HG03196 (cell line): ENCODE measurements around the gene MDFIC2.
"Not testable (repeated sequence)": the region's sequence is repeated elsewhere in the genome, so short reads cannot be mapped to it uniquely, and the experiment has no call there.

Source experiments
- ATAC-seq: cut with Tn5 transposase; IDR thresholded peaks from one replicate; pipeline ENCODE4 v1.9.1; 2021; ENCODE audit not compliant: unreplicated experiment

Gene MDFIC2

DNA sequence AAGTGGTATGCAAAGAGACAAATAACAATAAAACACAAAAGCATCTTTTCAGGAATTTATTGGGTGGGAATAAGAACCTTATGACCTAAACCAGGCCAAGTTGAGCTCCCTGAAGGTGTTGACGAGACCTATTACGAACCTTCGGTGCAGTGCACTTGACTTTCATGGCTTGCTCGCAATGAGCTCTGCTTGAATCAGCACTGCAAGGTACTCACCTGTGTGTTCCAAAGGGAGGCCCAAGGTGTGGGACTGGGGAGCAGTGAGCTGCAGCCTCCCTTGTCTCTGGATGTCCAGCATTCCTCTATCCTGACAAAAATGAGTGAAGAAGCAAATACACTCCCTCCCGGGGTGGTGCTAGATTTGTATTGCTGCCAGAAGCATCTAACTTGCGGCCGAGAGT, at the start of gene MDFIC2:
Gene MDFIC2 (minus strand): TSS at position 303 of the 400 bp plus-strand sequence. CDS start 665 bp downstream, outside the sequence.
- no peak for ATAC-seq

DNA sequence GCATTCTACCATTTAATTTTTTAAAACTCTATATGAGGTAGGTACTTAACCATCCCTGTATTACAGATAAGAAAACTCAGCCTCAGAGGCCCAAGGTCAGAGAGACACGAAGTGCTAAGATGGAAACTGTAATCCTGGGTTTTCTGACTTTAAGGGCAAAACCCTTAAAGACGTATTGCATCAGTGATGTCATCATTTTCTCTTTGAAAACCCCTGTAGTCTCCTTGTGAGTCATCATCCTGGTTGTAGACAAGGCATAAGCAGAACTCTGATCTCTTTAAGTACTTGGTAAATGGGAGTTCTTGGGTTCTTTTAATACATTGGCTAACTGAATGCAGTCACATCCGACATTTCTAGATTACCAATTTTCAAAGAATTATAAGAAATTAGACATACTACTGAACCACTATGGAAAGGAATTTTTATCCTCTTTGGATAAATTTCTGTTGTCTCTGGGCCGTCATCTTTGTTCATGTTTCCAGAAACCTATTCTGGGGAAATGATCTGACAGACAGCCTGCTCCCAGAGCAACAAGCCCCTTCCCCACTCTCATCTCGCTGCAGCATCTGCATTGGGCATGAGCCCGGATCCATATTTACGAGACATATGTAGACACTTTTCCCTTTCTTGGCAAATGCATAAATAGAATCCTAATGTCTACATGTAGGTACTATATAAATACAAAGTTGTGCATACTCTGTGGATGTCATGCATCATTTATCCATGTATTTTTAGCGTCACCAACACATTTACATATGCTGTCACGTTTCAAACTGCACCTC, 48.7 kb upstream of the MDFIC2 start:
- ATAC-seq, result peak; percentile 73

DNA sequence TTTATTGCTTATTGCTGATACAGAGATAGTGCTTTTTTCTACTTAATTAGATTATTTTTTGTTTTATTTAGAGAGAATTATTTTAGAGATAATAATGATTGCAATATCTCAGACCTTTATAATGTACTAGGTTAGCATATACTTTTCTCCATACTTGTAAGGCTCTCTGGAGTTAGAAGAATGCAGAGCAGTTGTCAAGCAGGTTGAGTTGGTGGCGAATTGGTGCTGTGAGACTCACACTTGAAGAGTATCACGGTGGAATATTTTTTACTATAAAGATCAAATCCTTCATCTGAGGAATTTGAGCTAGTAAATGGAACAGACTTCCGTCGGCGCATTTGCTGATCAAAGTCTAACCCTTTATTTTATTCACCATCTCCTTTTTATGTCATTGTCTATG, 47.3 kb upstream of the MDFIC2 start:
- ATAC-seq, result no peak

DNA sequence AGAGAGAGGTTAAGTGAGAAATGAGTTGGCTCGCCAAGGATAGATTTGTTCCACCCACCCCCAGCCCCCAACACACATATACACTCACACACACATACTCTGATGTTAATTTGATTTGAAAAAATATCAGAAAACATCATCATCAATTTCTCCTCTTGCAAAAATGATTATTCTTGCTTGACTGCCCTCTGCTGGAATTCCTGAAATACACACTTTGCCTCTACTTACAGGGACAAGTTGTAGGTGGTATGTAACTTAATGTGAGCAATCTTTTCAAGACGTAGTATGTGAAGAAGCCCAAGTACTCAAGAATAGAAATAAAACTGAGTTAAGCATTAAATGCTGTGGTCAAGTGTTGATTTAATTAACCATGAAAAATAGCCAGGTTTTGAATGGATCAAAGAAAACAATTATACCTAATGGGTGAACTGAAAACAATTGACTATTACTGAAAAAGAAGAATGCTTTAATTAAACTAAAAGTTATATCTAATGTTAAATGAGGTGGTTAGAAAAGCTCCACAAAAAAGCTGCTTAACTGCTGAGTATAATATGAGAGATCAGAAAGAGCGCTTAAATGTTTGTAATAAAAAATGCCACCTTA, 46.6 kb upstream of the MDFIC2 start:
- ATAC-seq, result no peak

DNA sequence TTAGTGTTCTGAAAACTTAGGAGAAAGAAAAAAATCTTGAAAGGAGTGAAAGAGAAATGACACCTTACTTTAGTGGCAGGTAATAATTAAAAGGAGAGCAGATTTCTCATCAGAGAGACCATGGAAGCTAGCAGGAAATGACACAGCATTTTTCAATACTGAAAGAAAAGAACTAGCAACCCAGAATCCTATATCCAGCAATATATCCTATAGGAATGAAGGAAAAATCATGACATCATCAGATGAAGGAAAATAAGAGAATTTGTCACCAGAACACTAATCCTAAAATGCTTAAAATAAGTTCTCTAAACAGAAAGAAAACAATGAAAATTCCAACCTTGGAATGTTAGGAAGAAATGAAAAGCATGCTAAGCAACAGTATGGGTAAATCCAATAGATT, 39.8 kb upstream of the MDFIC2 start:
- no peak for ATAC-seq

DNA sequence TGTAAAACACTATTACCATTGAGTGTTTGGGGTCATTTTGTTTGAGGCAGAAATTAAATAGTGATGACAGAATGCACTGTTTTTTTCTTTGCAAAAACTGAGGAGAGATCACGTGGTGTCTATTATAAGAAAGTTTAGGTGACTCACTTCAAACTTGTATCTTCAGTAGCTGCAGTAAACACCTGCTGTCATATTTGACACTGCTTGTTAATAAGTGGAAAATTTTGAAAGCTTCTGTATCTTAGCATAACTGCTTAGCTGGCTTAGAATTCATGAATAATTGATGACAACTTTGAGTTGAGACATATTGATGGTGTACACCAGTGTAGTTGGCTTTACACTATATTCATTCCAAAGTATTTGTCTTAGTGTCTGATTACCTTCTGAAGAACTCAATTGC, 29.7 kb upstream of the MDFIC2 start:
- no peak for ATAC-seq

DNA sequence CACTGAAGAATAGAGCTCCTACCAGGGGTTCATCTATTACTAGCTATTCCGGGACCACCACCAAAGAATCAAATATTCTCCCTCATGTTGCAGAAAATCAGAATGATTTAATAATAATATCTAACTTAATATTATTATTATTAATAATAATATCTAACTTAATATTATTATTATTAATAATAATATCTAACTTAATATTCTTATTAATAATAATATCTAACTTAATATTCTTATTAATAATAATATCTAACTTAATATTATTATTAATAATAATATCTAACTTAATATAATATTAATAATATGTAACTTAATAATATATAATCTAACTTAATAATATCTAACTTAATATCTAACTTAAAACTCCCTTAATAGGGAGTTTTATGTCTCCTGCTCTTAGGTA, 24.4 kb upstream of the MDFIC2 start:
- ATAC-seq, result not testable (repeated sequence)

DNA sequence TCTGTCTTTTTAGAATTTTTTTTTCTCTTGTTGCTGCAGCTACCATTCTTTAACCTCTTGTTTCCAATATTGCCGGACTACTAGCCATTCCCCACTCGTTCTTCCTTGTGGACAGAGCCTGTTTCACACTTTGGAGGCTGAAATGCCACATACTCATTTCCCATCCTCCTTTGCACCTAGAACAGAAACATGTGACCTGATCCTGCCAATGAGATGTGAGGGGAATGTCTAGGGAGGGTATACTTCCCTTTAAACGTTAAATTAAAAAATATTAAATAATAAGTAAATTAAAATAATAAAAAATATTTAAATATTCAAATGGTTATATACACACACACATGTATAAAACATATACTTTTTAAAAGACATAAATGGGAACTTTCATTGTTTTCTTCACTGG, 20.6 kb upstream of the MDFIC2 start:
- no peak for ATAC-seq

DNA sequence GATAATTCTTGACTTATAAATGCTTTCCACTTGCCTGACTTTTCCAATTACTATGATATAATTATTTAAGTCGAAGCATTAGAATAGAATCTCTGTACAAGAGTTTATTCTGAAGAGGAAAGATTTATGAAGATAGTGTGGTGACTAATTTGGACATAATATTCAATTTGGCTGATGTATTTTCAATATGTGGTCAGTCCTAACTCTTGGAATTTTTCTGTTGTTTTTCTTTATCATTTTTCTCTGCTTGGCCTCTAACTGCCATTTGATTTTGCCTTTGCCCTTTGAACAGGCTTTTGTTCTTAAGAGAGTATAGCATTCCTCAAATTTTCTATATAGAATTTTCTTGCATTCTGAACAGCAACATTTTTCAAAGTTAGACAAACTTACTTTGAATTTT, 2.6 kb upstream of the MDFIC2 start:
- ATAC-seq, result no peak

DNA sequence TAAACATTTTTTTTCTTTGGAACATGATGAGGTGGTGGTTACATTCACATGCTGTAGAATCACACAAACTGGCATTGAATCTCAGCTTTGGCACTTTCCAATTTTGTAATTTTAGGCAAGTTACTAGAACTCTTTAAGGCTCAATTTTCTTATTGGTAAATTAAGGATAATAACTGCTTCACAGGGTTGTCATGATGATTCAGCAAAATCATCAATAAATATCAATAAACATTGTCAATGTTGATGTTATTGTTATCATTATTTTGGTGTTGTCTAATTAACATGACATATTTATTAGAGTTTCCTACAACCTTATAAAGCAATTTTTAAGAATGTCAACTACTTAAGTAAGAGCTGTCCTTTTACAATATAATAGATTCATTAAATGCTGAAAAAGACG, 1.6 kb downstream of the MDFIC2 start:
- ATAC-seq, result no peak

DNA sequence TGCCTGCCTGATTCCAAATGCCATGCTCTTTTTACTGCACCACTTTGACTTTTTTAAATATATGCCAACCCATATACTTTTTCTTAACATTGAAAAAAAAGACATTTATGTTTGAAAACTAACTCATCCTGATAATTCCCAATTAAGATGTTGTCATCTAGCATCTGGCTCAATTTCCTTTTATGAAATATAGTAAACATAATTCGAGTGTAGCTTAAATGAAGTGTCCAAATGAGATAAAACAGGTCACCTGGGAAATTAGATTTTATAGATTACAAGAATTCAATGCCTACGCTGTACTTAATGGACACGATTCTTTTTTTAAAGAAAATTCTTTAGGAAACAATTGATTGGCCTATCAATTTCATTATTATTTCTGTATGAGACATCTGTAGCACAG, 2.8 kb downstream of the MDFIC2 start:
- no peak for ATAC-seq

DNA sequence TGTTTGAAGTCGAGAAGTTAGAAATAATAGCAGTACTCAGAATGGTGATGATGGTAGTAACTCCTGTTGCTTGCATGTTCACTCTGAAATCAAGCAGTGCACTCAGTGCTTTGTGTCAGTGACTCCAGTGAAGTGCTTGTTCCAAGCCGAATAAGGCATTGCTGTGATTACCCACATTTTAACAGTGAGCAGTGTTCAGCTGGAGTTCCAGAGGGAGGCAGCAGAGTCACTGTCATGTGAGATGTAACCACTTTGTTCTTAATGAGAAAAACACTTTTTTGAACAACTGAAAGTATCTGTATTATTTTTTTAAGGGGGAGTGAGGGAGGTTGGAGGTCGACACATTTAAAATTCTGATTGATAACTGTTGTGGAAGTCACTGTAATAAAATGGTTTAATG, 3.7 kb downstream of the MDFIC2 start:
- no peak for ATAC-seq

DNA sequence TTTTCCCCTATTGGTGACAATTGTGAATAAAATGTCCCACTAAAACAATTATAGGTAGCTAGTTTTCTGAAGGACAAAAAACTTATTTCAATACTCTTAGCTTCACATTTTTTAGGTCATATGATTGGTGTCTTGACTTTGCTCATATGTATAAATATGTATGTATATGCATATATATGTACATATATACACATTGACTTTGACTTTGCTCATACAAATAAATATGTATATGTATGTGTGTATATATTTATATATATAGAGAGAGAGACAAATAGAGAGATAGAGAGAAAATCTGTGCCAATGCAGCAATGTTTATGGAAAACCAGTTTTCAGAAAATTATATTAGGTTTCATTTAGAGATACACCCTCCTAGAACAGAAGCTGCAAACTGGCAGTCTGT, 5.7 kb downstream of the MDFIC2 start:
- no peak for ATAC-seq

DNA sequence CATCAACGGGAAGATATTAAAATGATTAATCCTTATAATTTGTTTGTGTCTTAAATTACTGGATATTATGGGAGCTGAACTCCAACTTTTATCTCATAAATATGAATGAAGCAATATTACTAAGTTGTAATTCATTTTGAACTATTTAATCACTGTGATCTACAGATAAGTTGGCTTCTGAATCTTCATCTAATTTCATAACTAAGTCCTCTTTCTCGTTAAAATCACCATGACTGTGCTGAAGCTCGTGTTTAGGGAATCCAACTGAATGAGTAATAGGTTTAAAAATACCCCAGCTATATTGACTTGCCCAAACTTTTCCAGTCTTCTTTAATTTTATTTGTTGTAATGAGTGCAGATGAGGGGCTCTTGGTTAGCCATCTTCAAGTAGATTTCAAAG, 14.1 kb downstream of the MDFIC2 start:
- ATAC-seq, result no peak

DNA sequence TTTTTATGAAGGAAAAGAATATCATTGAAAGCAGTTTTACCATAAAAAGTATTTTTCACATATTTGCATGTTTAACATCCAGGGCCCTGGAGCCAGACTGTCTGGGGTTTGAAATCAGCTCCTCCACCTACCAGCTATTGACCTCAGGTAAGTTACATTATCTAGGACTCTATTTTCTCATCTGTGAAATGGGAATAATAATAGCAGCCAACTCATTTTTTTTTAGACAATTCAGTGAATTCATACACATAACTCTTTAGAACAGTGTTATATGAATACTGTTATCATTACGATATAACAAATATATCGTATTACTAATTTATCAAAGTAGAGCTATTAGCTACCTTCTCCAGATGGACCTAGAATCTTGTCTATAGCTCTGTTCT, 21.3 kb downstream of the MDFIC2 start:
- ATAC-seq, result no peak

DNA sequence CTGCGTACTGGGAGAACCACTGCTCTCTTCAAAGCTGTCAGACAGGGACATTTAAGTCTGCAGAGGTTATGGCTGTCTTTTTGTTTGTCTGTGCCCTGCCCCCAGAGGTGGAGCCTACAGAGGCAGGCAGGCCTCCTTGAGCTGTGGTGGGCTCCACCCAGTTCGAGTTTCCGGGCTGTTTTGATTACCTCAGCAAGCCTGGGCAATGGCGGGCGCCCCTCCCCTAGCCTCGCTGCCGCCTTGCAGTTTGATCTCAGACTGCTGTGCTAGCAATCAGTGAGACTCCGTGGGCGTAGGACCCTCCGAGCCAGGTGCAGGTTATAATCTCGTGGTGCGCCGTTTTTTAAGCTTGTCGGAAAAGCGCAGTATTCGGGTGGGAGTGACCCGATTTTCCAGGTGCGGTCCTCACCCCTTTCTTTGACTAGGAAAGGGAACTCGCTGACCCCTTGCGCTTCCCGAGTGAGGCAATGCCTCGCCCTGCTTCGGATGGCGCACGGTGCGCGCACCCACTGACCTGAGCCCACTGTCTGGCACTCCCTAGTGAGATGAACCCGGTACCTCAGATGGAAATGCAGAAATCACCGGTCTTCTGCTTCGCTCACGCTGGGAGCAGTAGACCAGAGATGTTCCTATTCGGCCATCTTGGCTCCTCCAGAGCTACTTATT, 21.9 kb downstream of the MDFIC2 start:
- ATAC-seq, result not testable (repeated sequence)

DNA sequence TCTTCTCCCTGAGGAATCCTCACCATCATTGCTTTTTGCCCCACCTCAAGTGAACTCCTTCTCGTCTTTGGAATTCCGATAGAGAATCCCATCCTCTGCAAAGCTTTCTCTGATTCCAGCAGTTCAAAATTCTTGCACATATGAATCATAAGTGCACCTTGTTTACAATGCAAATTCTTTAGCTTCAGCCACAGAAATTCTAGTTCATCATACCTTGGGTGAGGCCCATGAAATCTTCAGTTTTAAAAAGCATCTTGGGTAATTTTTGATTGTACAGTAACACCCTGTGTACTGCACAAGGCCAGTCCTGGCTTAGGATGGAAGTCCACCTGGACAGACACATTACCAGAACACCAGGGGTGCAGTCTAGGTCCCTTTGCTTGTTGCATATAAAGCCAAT, 30.8 kb downstream of the MDFIC2 start:
- ATAC-seq, result no peak

DNA sequence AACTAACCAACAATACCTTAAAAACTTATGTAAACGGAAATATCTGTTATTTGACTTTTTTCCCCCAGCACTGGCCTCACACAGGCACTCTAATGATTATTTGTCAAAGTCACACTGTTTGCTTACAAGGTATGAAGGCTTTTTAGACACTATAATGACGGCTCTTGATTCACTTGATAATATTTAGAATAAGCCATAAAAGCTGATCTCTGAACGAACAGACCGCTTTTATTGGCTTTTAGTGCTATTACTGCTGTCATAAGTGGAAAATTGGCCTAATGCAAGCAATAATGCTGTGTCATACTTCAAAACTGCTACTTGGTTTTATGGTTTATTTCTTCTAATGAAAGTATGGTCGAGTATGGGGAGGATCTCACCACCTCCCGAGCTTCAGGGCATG, 35.1 kb downstream of the MDFIC2 start:
- no peak for ATAC-seq

DNA sequence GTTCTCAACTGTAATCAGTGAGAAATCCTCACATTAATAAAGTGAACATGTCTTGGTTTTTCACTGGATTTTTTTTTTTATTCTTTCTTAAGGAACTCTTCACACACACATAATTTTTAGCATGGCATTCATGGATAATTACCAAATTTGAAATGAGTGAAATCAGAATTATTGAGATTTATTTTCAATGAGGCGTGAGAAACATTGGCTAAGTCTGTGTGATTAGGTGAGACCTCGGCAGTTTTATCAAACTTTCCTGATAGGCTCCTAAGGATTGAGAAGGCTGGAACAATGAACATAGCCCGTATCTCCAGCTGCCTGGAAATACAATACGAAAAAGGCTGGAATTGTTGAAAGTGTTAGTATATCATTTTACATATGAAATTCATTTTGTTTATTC, 35.5 kb downstream of the MDFIC2 start:
- no peak for ATAC-seq

DNA sequence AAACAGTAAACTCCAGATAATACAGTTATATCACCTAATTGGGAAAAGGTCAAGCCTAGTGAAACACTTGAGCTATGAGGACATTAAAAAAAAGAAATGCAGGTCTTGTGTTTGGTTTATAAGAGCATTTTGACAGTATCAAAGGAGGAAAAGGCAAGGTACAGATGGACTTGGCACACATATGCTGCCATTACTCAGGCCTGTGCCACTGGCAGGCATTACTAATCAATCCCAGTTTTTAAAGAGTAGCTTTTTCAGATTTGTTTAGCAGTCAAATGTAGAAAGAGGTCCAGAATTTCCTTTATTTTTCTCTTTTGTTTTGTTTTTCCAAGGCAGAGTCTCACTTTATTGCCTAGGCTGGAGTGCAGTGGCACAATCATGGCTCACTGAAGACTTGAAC, 38.9 kb downstream of the MDFIC2 start:
- no peak for ATAC-seq

DNA sequence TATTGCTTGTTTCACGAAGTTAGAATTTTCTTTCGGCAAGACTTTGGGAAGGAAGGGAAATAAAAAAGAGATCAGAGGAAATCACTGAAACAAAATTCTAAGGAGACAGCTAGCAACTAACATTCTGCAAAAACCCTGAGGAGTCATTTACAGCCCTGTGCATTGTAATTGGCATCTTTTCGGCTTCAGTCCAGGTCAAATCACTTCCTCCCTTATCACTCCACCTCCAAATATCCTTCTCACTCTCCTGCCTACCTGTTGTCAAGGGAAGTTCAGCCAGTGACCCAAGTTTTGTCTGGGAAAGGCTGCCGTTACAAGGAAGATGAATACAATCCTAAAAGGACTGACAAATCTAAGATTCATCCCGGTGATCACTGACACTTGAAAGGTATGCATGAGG, 39.6 kb downstream of the MDFIC2 start:
- no peak for ATAC-seq

DNA sequence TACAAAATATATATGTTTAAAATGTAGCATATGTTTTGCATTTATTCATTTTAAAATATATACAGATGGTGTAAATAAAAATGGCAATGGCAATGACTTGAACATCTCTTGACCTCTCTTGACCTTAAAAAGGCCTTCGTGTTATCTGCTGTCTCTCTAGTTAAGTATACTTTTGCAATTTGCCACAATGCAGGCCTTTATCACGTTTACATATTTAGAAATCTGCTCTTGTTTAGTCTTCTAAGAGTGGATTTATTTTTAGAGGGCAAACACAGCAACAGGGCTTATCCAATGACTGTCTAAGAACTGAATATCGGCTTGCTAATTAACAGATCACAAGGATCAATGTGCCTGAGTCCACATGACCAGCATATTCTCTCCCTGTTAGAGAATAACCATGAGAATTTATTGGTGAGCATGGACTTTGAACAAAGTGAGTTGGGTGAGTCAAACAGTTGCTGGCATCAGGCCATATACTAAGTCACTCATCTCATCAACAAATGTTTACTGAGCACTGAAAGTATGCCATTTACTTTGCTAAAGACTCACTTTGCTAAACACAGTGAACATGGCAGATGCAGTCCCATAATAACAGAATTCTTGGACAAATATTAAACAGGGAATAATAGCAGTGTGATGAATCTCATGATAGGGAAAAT, 48.2 kb downstream of the MDFIC2 start:
- no peak for ATAC-seq
